SH-SY5Y (cell line): ENCODE data around the gene MUC20.

Experiments used
- GATA2 ChIP-seq: IDR thresholded peaks from 2 replicates; pipeline ENCODE4 v1.6.1; 2011; ENCODE audit warnings: mild to moderate bottlenecking, low read depth, low read length
- GATA3 ChIP-seq: IDR thresholded peaks from 2 replicates; pipeline ENCODE4 v1.6.1; 2011; ENCODE audit warnings: low read depth, mild to moderate bottlenecking, low read length, moderate library complexity

Gene MUC20

GRCh38 chr3:195701042-195701915 is 19.5 kb upstream of the MUC20 start:
- TF ChIP-seq GATA2 (no peak), GATA3 (no peak)

GRCh38 chr3:195703776-195704175 is 17.0 kb upstream of the MUC20 start:
- TF ChIP-seq GATA3, result no peak
- TF ChIP-seq GATA2, result no peak

GRCh38 chr3:195704433-195704999 is 16.3 kb upstream of the MUC20 start:
- TF ChIP-seq GATA2 (no peak), GATA3 (no peak)

GRCh38 chr3:195705081-195705991 is 15.4 kb upstream of the MUC20 start:
- TF ChIP-seq GATA2, result no peak
- no peak for TF ChIP-seq GATA3

GRCh38 chr3:195708061-195708460 is 12.7 kb upstream of the MUC20 start:
- TF ChIP-seq GATA2 (no peak), GATA3 (no peak)

GRCh38 chr3:195708626-195709481 is 11.9 kb upstream of the MUC20 start:
- TF ChIP-seq GATA3, result no peak
- TF ChIP-seq GATA2, result no peak

GRCh38 chr3:195709676-195710085 is 11.1 kb upstream of the MUC20 start:
- no peak for TF ChIP-seq GATA3
- no peak for TF ChIP-seq GATA2

GRCh38 chr3:195711813-195712534 is 8.8 kb upstream of the MUC20 start:
- no peak for TF ChIP-seq GATA2
- no peak for TF ChIP-seq GATA3

GRCh38 chr3:195714380-195715011 is 6.3 kb upstream of the MUC20 start:
- no peak for TF ChIP-seq GATA3

- TF ChIP-seq GATA2 (no peak), GATA3 (no peak)
These were observed 5.6 kb upstream of the MUC20 start for GRCh38 chr3:195715134-195715533.

GRCh38 chr3:195715583-195716266 is 5.1 kb upstream of the MUC20 start:
- TF ChIP-seq GATA3 (no peak), GATA2 (no peak)

- TF ChIP-seq GATA2 (no peak), GATA3 (no peak)
These were observed 3.4 kb upstream of the MUC20 start for GRCh38 chr3:195717416-195717815.
